ENCODE measurements around the gene NRN1L.
"Not testable (repeated sequence)": the region's sequence is repeated elsewhere in the genome, so short reads cannot be mapped to it uniquely, and the experiment has no call there.

GRCh38 chr16:67837190-67837589, 47.5 kb upstream of the NRN1L start:
- TF ChIP-seq, protein P1, sequence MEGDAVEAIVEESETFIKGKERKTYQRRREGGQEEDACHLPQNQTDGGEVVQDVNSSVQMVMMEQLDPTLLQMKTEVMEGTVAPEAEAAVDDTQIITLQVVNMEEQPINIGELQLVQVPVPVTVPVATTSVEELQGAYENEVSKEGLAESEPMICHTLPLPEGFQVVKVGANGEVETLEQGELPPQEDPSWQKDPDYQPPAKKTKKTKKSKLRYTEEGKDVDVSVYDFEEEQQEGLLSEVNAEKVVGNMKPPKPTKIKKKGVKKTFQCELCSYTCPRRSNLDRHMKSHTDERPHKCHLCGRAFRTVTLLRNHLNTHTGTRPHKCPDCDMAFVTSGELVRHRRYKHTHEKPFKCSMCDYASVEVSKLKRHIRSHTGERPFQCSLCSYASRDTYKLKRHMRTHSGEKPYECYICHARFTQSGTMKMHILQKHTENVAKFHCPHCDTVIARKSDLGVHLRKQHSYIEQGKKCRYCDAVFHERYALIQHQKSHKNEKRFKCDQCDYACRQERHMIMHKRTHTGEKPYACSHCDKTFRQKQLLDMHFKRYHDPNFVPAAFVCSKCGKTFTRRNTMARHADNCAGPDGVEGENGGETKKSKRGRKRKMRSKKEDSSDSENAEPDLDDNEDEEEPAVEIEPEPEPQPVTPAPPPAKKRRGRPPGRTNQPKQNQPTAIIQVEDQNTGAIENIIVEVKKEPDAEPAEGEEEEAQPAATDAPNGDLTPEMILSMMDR (conservative IDR thresholded peaks at IDR 0.05; ENCODE audit: low read depth, low read length): not testable (repeated sequence)
- not testable (repeated sequence) for TF ChIP-seq EZH2 (IDR thresholded peaks at IDR 0.05; ENCODE audit: borderline replicate concordance, low read depth, low read length, poor library complexity, severe bottlenecking)
